ENCODE data around the gene HDAC4.

GRCh38 chr2:239407112-239407511 lies 6.3 kb upstream of the HDAC4 start:
- TF ChIP-seq CTCF (IDR thresholded peaks at IDR 0.05): no peak
- no peak for TF ChIP-seq POLR2A (IDR thresholded peaks at IDR 0.05)
